HG02588 (cell line): Measurements from ENCODE around the gene KIF27.
"Not testable (repeated sequence)": the region's sequence is repeated elsewhere in the genome, so short reads cannot be mapped to it uniquely, and the experiment has no call there.

Source experiments
- ATAC-seq: cut with Tn5 transposase; IDR thresholded peaks from one replicate; pipeline ENCODE4 v1.9.1; 2021; ENCODE audit warnings: mild to moderate bottlenecking, moderate library complexity; ENCODE audit not compliant: unreplicated experiment

Gene KIF27, protein sequence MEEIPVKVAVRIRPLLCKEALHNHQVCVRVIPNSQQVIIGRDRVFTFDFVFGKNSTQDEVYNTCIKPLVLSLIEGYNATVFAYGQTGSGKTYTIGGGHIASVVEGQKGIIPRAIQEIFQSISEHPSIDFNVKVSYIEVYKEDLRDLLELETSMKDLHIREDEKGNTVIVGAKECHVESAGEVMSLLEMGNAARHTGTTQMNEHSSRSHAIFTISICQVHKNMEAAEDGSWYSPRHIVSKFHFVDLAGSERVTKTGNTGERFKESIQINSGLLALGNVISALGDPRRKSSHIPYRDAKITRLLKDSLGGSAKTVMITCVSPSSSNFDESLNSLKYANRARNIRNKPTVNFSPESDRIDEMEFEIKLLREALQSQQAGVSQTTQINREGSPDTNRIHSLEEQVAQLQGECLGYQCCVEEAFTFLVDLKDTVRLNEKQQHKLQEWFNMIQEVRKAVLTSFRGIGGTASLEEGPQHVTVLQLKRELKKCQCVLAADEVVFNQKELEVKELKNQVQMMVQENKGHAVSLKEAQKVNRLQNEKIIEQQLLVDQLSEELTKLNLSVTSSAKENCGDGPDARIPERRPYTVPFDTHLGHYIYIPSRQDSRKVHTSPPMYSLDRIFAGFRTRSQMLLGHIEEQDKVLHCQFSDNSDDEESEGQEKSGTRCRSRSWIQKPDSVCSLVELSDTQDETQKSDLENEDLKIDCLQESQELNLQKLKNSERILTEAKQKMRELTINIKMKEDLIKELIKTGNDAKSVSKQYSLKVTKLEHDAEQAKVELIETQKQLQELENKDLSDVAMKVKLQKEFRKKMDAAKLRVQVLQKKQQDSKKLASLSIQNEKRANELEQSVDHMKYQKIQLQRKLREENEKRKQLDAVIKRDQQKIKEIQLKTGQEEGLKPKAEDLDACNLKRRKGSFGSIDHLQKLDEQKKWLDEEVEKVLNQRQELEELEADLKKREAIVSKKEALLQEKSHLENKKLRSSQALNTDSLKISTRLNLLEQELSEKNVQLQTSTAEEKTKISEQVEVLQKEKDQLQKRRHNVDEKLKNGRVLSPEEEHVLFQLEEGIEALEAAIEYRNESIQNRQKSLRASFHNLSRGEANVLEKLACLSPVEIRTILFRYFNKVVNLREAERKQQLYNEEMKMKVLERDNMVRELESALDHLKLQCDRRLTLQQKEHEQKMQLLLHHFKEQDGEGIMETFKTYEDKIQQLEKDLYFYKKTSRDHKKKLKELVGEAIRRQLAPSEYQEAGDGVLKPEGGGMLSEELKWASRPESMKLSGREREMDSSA (N-terminal part only)

DNA sequence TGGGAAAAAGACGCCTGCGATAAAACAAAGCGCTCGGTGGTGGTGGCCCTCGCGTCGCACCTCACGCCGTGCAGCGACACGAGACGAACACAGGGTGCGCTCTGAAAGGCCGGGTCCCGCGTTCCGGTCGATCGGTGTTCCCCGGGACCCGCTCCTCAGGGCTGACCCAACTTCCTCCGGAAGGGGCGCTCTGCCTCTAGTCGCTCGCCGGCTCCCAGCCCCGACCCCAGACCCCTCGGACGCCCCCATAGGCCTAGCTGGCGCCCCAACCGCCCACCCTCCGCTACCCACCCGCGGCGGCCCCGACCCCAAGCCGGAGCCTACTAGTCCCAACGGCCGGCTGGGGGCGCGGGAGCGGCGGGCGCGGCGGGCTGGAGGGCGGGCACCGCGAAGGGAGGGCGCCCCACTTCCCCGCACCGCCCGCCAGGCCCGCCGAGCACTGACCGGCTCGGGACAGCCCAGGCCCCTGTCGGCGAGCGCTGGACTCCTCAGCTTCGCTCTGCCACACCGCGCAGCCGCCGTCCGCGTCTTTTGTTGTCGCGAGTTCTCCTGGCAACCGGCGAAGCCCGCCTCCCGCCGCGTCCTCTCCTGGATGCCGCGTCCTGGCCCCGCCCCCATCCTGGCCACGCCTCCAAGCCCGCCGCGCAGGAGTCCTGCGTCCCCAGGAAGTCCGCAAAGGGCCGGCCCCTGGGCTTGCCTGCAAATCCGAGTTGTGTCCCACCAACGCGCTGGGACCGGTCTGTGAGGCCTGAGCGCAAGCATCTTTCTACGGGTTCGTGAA lies at the start of gene KIF27:
TSS of gene KIF27 (minus strand) at position 506 of the 781 bp plus-strand sequence. CDS start 5,841 bp downstream, outside the sequence.
- peak; percentile 94 for ATAC-seq

DNA sequence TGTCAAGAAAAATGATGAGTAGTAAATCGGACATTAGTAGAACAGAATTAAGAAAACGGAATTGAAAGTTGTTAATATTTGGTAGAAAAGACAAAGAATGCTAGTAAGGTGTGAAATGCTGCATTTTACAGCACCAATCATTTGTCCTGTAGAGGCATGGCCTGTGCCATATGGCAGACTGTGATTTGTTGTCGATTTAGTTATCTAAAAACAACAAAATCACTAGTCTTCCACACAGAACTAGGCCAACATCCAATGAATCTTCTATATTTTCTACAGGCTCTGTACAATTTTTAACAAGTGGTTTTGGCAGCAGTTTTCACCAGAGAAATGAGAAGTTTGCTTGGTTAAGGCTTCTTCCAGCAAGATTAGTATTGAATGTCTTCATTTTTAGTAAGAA lies 48.4 kb upstream of the KIF27 start:
- no peak for ATAC-seq

GRCh38 chr9:83967073-83967472 lies 45.8 kb upstream of the KIF27 start:
- ATAC-seq: no peak

- no peak for ATAC-seq
Measured at GRCh38 chr9:83966209-83966582, 45.0 kb upstream of the KIF27 start.

GRCh38 chr9:83965350-83966208 lies 44.3 kb upstream of the KIF27 start:
- no peak for ATAC-seq

- no peak for ATAC-seq
Measured at GRCh38 chr9:83964973-83965349, 43.7 kb upstream of the KIF27 start.

DNA sequence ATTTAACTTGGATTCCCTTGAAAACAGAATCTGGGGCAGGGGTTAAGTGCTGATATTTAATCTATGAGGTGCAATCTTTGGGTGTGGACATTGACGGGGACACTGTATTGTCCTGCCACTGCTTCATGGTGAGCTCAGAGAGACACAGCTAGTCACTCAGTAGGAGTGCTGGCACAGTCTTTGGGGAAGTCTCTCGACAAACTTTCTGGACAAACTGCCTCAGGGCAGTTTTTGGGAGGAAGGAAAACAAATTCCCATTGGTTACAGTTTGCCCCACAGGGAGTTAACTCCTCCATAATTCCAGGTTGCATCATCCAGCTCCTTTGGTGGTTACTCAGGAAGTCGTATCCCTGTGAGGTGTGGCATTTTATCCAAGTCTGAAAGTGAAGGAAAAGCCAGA lies 40.9 kb upstream of the KIF27 start:
- no peak for ATAC-seq

DNA sequence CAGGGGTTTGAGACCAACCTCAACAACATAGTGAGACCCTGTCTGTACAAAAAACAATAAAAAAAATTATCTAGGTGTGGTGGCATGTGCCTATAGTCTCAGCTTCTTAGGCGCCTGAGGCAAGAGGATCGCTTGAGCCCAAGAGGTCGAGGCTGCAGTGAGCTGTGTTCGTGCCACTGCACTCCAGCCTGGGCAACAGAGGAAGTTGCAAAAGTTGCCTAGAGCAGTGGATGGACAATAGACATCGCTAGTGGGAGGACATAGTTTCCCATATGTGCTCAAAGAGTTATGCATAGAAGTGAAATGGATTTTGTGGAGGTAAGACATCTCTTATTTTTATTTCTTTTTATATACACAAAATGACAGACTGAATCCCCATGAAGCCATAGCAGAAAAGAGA lies 39.8 kb upstream of the KIF27 start:
- no peak for ATAC-seq

- no peak for ATAC-seq
Measured at GRCh38 chr9:83959061-83959460, 37.8 kb upstream of the KIF27 start.

DNA sequence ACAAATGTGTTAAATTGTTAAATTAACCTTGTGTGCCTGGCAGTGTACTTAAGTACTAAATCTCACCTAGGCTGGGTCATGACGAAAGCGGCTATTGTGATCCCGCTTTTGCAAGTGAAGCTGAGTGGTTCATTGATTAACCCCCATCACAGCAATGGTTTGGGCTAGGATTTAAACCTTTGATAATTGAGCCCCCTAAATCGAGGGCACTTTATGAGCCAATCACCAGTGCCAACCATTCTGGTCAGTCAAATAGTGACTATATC lies 35.9 kb upstream of the KIF27 start:
- ATAC-seq: no peak

DNA sequence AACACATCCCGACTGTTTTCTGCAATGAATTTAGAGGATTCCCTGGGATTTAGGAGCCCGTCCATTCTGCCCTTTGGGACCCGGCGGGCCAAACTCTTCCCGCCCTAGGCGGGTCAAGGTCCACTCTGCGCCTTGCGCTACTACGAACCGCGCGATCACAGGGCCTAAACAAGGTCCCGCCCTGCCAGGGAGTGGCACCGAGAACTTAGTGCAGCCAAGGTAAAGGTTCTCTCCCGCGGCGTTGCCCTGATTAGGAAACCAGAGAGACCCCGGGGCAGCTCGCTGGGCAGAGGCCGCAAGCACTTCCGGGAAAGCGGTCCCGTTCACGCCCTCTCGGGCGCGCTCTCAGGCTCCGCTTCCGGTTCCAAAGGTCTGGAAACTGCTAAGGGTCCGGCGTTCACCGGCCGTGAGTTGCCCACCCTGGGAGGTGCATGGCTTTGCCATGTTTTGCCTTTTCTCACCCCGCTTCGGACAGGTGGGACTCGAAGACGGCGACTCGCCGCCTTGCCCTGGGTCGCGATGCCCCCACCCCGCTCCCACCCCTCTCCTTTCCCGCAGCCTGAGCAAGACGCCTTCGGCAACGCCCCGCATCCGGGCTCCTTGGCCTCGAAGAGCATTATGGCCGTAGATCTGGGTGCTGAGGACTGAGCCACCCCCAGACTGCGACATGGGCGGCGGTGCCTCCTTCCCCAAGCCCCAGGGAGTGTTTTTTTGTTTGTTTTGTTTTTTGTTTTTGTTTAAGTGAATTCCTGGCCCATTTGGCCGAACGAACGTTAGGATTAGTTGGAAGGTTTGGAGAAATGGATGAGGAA lies 35.4 kb upstream of the KIF27 start:
- ATAC-seq: peak; percentile 85

DNA sequence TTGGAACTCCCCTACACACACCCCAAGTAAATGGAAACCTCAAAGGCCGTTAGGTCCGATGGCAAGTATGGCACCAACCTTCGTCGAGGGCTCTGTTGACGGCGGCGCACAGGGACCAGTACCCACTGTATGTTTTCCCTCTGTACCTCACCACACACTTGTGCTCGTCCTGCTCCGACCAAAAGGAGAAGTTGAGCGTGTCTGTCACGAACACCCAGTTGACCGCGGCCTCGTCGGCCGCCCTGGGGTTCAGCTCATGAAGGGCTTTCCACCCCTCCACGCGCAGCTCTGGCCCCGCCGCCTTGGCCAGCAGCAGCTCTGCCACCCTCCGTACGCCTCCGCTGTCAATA lies 34.8 kb upstream of the KIF27 start:
- ATAC-seq: peak; percentile 54

GRCh38 chr9:83948096-83948495 lies 26.9 kb upstream of the KIF27 start:
- ATAC-seq: not testable (repeated sequence)

GRCh38 chr9:83940590-83941303 lies 19.5 kb upstream of the KIF27 start:
- ATAC-seq: no peak

- no peak for ATAC-seq
Measured at GRCh38 chr9:83937861-83938455, 16.7 kb upstream of the KIF27 start.

DNA sequence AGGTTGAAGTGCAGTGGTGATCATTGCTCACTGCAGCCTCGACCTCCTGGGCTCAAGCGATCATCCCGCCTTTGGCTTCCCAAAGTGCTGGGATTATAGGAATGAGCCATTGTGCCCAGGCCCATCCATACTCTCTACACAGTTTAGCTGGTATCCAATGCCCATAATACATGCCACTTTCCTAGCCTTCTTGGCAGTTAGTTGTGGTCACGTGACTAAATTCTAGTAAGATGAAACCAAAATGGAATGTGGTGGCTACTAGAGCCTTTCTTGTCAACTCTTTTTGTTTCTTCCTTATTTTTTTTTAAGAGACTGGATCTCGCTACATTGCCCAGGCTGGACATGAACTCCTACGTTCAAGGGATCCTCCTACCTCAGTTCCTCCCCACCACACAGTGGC lies 15.3 kb upstream of the KIF27 start:
- ATAC-seq: no peak

GRCh38 chr9:83935276-83935935 lies 14.2 kb upstream of the KIF27 start:
- ATAC-seq: no peak
